ENCODE results near the gene SLC9A6.

- TF ChIP-seq CTCF (conservative IDR thresholded peaks at IDR 0.05; ENCODE audit: low read depth in 2 of 2): no peak
- no peak for TF ChIP-seq EZH2 (IDR thresholded peaks at IDR 0.05; ENCODE audit: low read depth, unreplicated experiment)
These were observed 95.5 kb downstream of the SLC9A6 start for GRCh38 chrX:136080766-136081165.
